SU-DHL-6 (cell line): ENCODE measurements around the gene WDR38.

Experiments used
- H2AFZ ChIP-seq: fragments of 200-600 bp; sonication (generic); 2 replicates; pipeline ENCODE4 v1.6.1; 2014; ENCODE audit warnings: low read depth, mild to moderate bottlenecking, moderate library complexity, mixed read lengths, antibody characterized with exemption, low read length; ENCODE audit not compliant: severe bottlenecking
- H3F3A ChIP-seq: fragments of 200-600 bp; shearing (Covaris generic); 2 replicates; pipeline ENCODE4 v1.6.0; 2016; ENCODE audit warnings: antibody characterized with exemption, mild to moderate bottlenecking; ENCODE audit not compliant: insufficient read depth
- H3K27ac ChIP-seq: fragments of 200-600 bp; sonication (generic); 2 replicates; pipeline ENCODE4 v1.5.1; 2016; ENCODE audit warnings: low read depth, mild to moderate bottlenecking, low read length, moderate library complexity, mixed read lengths
- H3K27me3 ChIP-seq: fragments of 200-600 bp; sonication (generic), shearing (Covaris generic); 2 replicates; pipeline ENCODE4 v1.6.0; 2014; ENCODE audit warnings: mild to moderate bottlenecking, low read length
- H3K36me3 ChIP-seq: fragments of 200-600 bp; sonication (generic); 2 replicates; pipeline ENCODE4 v1.6.1; 2014; ENCODE audit warnings: mild to moderate bottlenecking, low read length, mixed read lengths
- H3K4me2 ChIP-seq: fragments of 300-600, 200-600 bp; shearing (Covaris generic), sonication (generic); 2 replicates; pipeline ENCODE4 v1.6.0; 2014; ENCODE audit warnings: low read length, low read depth, mild to moderate bottlenecking; ENCODE audit not compliant: poor library complexity, severe bottlenecking
- H3K4me3 ChIP-seq: fragments of 200-600 bp; sonication (generic); 2 replicates; pipeline ENCODE4 v1.5.1; 2014; ENCODE audit warnings: antibody characterized with exemption, low read length, mild to moderate bottlenecking, mixed read lengths; ENCODE audit not compliant: insufficient read depth, poor library complexity, severe bottlenecking
- H3K79me2 ChIP-seq: fragments of 200-600 bp; sonication (generic); 2 replicates; pipeline ENCODE4 v1.6.1; 2014; ENCODE audit warnings: mild to moderate bottlenecking, low read length, moderate library complexity; ENCODE audit not compliant: insufficient read depth
- H3K9ac ChIP-seq: fragments of 200-600 bp; sonication (generic); 2 replicates; pipeline ENCODE4 v1.7.0; 2014; ENCODE audit warnings: mild to moderate bottlenecking, low read length
- H3K9me2 ChIP-seq: fragments of 200-600 bp; sonication (generic); replicated peaks from 2 replicates; pipeline ENCODE4 v1.6.1; 2014; ENCODE audit warnings: low read length; ENCODE audit not compliant: insufficient read depth
- H3K9me3 ChIP-seq: fragments of 200-600 bp; sonication (generic); 2 replicates; pipeline ENCODE4 v1.6.1; 2014; ENCODE audit warnings: low read length, mixed read lengths; ENCODE audit not compliant: insufficient read depth
- H4K20me1 ChIP-seq: fragments of 200-600 bp; sonication (generic); 2 replicates; pipeline ENCODE4 v1.6.1; 2014; ENCODE audit warnings: low read depth, mild to moderate bottlenecking, antibody characterized with exemption, low read length, moderate library complexity, mixed read lengths
- EZH2phosphoT487 ChIP-seq: fragments of 200-600 bp; sonication (generic), shearing (Covaris generic); conservative IDR thresholded peaks from 2 replicates; pipeline ENCODE4 v1.6.1; 2018; ENCODE audit warnings: mild to moderate bottlenecking, antibody characterized with exemption, low read length, moderate library complexity, mixed read lengths
- TF ChIP-seq, protein P1 (sequence below): fragments of 200-600 bp; sonication (generic); IDR thresholded peaks from one replicate; pipeline ENCODE4 v1.5.1; 2017; ENCODE audit warnings: antibody characterized with exemption, mild to moderate bottlenecking, low read length, moderate library complexity; ENCODE audit not compliant: insufficient read depth, poor library complexity, severe bottlenecking

WDR38 gene

DNA sequence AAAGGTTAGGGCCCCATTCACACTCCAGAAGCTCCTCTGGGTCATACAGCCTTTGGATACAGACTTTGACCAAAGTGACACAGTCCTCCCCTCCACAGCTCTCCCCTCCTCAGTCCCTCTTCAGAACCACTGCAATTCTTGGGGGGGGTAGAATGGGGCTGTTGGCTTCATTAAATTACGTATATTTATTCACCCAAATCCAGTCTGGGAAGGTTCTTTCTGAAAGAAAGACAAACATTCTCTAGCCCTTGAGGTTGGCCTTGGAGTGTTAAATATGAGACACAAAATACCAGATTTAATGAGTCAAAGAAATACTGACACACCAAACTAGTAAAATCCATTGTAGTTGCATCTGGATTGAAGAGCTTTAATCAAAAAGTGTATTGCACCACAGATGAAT lies 24.8 kb downstream of the WDR38 start:
- H3K4me3 ChIP-seq = no peak overlapping the region
- H3K36me3 ChIP-seq = peaks cover 3% of the 10 kb centered on the region; the same call in 1 of the 2 replicates
- H3K27ac ChIP-seq = no peak overlapping the region

DNA sequence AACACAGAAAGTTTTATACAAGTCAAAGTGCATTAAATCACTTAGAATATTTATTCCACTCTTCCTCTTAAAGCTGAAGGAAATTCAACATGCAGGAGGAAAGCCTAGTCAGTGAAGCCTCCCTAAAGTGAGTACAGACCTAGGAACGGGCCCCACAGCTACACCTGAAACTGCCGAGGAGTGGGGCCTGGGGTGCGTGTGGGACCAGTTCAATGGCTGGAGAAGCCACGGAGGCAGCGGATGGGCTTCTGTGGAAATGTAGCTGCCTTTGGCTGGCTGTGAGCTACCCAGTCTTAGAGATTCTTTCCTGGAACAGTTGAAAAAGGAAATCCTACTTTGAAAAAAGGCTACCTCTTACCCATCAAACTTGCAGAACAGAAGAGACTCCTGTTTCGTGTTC lies 25.3 kb downstream of the WDR38 start:
- no peaks in the 10 kb centered on the region for H3K9me3 ChIP-seq
- peaks cover 11% of the 10 kb centered on the region for H3K79me2 ChIP-seq
- H3K4me2 ChIP-seq = no peak overlapping the region
- H3K27ac ChIP-seq = no peak overlapping the region
- no peaks in the 10 kb centered on the region for H3K9me2 ChIP-seq
- H3K4me3 ChIP-seq = no peak overlapping the region
- H4K20me1 ChIP-seq = no peaks in the 10 kb centered on the region
- no peak overlapping the region for H3K9ac ChIP-seq
- peaks cover 3% of the 10 kb centered on the region; the same call in 1 of the 2 replicates for H3K36me3 ChIP-seq
- H2AFZ ChIP-seq = no peak overlapping the region
- H3K27me3 ChIP-seq = no peaks in the 10 kb centered on the region
- H3F3A ChIP-seq = peaks cover 22% of the 10 kb centered on the region
- no peak for TF ChIP-seq EZH2phosphoT487
- TF ChIP-seq, protein P1, sequence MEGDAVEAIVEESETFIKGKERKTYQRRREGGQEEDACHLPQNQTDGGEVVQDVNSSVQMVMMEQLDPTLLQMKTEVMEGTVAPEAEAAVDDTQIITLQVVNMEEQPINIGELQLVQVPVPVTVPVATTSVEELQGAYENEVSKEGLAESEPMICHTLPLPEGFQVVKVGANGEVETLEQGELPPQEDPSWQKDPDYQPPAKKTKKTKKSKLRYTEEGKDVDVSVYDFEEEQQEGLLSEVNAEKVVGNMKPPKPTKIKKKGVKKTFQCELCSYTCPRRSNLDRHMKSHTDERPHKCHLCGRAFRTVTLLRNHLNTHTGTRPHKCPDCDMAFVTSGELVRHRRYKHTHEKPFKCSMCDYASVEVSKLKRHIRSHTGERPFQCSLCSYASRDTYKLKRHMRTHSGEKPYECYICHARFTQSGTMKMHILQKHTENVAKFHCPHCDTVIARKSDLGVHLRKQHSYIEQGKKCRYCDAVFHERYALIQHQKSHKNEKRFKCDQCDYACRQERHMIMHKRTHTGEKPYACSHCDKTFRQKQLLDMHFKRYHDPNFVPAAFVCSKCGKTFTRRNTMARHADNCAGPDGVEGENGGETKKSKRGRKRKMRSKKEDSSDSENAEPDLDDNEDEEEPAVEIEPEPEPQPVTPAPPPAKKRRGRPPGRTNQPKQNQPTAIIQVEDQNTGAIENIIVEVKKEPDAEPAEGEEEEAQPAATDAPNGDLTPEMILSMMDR = no peak

More for the DNA sequence above, 24.8 kb downstream of the WDR38 start:
- Histone ChIP-seq H3K79me2 (peaks cover 16% of the 10 kb centered on the region), H3K4me2 (no peak overlapping the region), H3K9me2 (no peaks in the 10 kb centered on the region), H2AFZ (no peak overlapping the region), H3K9me3 (no peaks in the 10 kb centered on the region), H3K27me3 (no peaks in the 10 kb centered on the region), H3F3A (peaks cover 22% of the 10 kb centered on the region), H3K9ac (no peak overlapping the region), H4K20me1 (no peaks in the 10 kb centered on the region; the same call in 1 of the 2 replicates)
- TF ChIP-seq, protein P1 = no peak
- TF ChIP-seq EZH2phosphoT487 = no peak

DNA sequence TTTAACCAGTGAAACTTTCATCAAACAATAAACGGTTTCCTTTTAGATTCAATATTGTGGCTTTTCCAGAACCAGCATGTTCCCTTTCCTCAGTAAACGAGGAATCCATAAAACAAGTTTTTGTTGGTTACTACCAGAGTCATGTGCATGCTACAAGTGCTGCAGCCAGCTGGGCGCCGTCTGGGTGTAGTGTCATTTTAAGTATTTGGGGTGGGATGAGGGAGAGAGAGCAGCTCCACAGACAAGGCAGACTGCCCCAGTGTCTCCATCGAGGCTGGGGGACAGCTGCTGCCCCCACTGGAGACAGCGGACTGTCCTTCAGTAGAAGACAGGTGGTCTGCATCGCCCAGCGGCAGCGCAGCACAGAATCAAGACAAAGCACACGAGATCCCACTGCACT lies 26.0 kb downstream of the WDR38 start:
- no peak overlapping the region for H3K9ac ChIP-seq
- H3K4me3 ChIP-seq = no peak overlapping the region
- no peaks in the 10 kb centered on the region for H3K27me3 ChIP-seq
- H3F3A ChIP-seq = peaks cover 22% of the 10 kb centered on the region
- H2AFZ ChIP-seq = no peak overlapping the region
- peaks cover 3% of the 10 kb centered on the region; the same call in 1 of the 2 replicates for H3K36me3 ChIP-seq
- 0 out of 2 replicates have a peak, but pooled peaks cover 3% of the 10 kb centered on the region for H3K79me2 ChIP-seq
- no peak overlapping the region for H3K27ac ChIP-seq
- TF ChIP-seq, protein P1 = no peak
- TF ChIP-seq EZH2phosphoT487 = no peak
- no peak overlapping the region for H3K4me2 ChIP-seq
- H3K9me3 ChIP-seq = no peaks in the 10 kb centered on the region
- no peaks in the 10 kb centered on the region for H4K20me1 ChIP-seq
- no peaks in the 10 kb centered on the region for H3K9me2 ChIP-seq

DNA sequence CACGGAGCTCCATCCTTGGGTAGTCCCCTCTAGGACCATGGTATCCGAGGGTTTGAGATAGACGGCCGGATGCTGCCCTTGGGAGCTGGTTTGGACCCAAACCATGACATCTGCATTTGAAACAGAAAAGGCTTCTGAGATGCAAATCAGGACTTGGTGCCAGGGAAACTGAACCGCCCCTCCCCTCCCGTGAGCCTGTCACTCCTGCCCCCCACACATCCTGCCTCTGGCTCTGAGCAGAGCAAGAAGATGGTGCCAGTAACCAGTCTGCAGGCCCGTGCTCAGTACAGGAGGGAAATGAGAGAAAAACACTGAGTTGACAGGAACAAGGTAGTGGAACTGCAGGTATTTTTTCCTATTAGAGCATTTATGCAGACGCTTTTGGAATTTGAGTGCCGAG lies 27.2 kb downstream of the WDR38 start:
- TF ChIP-seq EZH2phosphoT487 = no peak
- TF ChIP-seq, protein P1 = no peak
- Histone ChIP-seq H3K9me2 (no peaks in the 10 kb centered on the region), H3K27me3 (no peaks in the 10 kb centered on the region), H3K9me3 (no peaks in the 10 kb centered on the region), H2AFZ (no peak overlapping the region), H4K20me1 (no peaks in the 10 kb centered on the region), H3K36me3 (peaks cover 3% of the 10 kb centered on the region; the same call in 1 of the 2 replicates), H3K9ac (no peak overlapping the region), H3K27ac (no peak overlapping the region), H3K4me2 (no peak overlapping the region), H3F3A (peaks cover 22% of the 10 kb centered on the region), H3K79me2 (no peaks in the 10 kb centered on the region), H3K4me3 (no peak overlapping the region)
